Keratinocyte (primary cell): ENCODE results near the gene TSPAN18. TPM values are rescaled to one million over a fixed set of nuclear protein-coding genes. Genes with fewer than 3 reads are reported as not detected.

Experiments used
- DNase-seq: peaks from one replicate; pipeline ENCODE4 v3.0.0-alpha.2; 2011; ENCODE audit warnings: low read depth, missing footprints, low spot score
- FAIRE-seq: peaks from 2 replicates; lab custom pipeline; 2011; peaks lifted over from hg19 to GRCh38; lab: Jason Lieb, UNC
- H2AFZ ChIP-seq: 2 replicates; pipeline ENCODE4 v1.6.0; 2012; ENCODE audit warnings: low read length, control low read depth, inconsistent platforms; ENCODE audit not compliant: control insufficient read depth
- H3K27ac ChIP-seq: 2 replicates; pipeline ENCODE4 v1.5.1; 2011; ENCODE audit warnings: low read length; ENCODE audit not compliant: control insufficient read depth, insufficient read depth
- H3K27me3 ChIP-seq: 3 replicates; pipeline ENCODE4 v1.6.0; 2011; ENCODE audit warnings: low read length; ENCODE audit not compliant: control insufficient read depth, insufficient read depth; ENCODE audit errors: extremely low read depth
- H3K36me3 ChIP-seq, 2 experiments: 2 replicates in 1 of 2; 3 replicates in 1 of 2; pipeline ENCODE4 v1.5.1; 2011; ENCODE audit warnings: low read length in 2 of 2, mild to moderate bottlenecking in 1 of 2; ENCODE audit not compliant: control insufficient read depth in 2 of 2, insufficient read depth in 2 of 2; ENCODE audit errors: extremely low read depth in 1 of 2
- H3K4me1 ChIP-seq: 3 replicates; pipeline ENCODE4 v1.5.1; 2011; ENCODE audit warnings: low read length; ENCODE audit not compliant: control insufficient read depth, insufficient read depth; ENCODE audit errors: extremely low read depth
- H3K4me2 ChIP-seq: 3 replicates; pipeline ENCODE4 v1.6.0; 2011; ENCODE audit warnings: low read depth, low read length; ENCODE audit not compliant: control insufficient read depth, insufficient read depth; ENCODE audit errors: extremely low read depth
- H3K4me3 ChIP-seq, 3 experiments: fragments of 200-600 bp in 1 of 3; sonication (generic) in 1 of 3; 2 replicates in 2 of 3; 3 replicates in 1 of 3; pipeline ENCODE4 v1.5.1; 2011 to 2016; ENCODE audit warnings: low read length in 3 of 3, mild to moderate bottlenecking in 3 of 3, control low read depth in 2 of 3, inconsistent platforms in 1 of 3, low read depth in 1 of 3, mixed read lengths in 1 of 3, mixed run types in 1 of 3, moderate library complexity in 1 of 3; ENCODE audit not compliant: control insufficient read depth in 2 of 3, insufficient read depth in 2 of 3; ENCODE audit errors: extremely low read depth in 1 of 3
- H3K79me2 ChIP-seq: 2 replicates; pipeline ENCODE4 v1.6.0; 2012; ENCODE audit warnings: low read length; ENCODE audit not compliant: control insufficient read depth, insufficient read depth
- H3K9ac ChIP-seq: 3 replicates; pipeline ENCODE4 v1.6.0; 2011; ENCODE audit warnings: low read length; ENCODE audit not compliant: control insufficient read depth, insufficient read depth; ENCODE audit errors: extremely low read depth
- H3K9me1 ChIP-seq: 3 replicates; pipeline ENCODE4 v1.6.0; 2011; ENCODE audit warnings: low read length; ENCODE audit not compliant: control insufficient read depth, insufficient read depth; ENCODE audit errors: extremely low read depth
- H3K9me3 ChIP-seq: 2 replicates; pipeline ENCODE4 v1.5.1; 2012; ENCODE audit warnings: low read depth, low read length; ENCODE audit not compliant: control insufficient read depth
- H4K20me1 ChIP-seq: 3 replicates; pipeline ENCODE4 v1.6.0; 2011; ENCODE audit warnings: low read length; ENCODE audit not compliant: control insufficient read depth, insufficient read depth; ENCODE audit errors: extremely low read depth
- EZH2 ChIP-seq: IDR thresholded peaks from one replicate; pipeline ENCODE4 v1.6.1; 2012; ENCODE audit warnings: inconsistent platforms, mild to moderate bottlenecking, low read length, moderate library complexity
- dilution Hi-C: fragments of 300-500 bp; cut with MboI; formaldehyde crosslinking; loops from one replicate; pipeline ENCODE4 v1.7.0; 2020; ENCODE audit warnings: low sequenced_read_pairs; ENCODE audit not compliant: extremely low pct_ligation_motif_present
- polyA plus RNA-seq, 5 experiments: library from polyadenylated mRNA; depleted of rRNA in 3 of 5; stranded (reverse) in 3 of 5; stranded (forward) in 1 of 5; unstranded in 1 of 5; fragments of >200 nt; gene quantifications; 1 replicate in 1 of 5; 2 replicates in 3 of 5; 3 replicates in 1 of 5; pipeline versions ENCODE4 v1.2.1 to v1.2.3, GENCODE V29; 2011 to 2012; ENCODE audit warnings: missing spikeins in 2 of 5, low read depth in 1 of 5, low replicate concordance in 1 of 5
- TF ChIP-seq, protein P1 (sequence below), 3 experiments: IDR thresholded peaks in 1 of 3; conservative IDR thresholded peaks in 1 of 3; optimal IDR thresholded peaks in 1 of 3; 2 replicates in 2 of 3; 3 replicates in 1 of 3; pipeline versions ENCODE3 to v1.5.1; 2011; ENCODE audit warnings: low read length in 3 of 3, mild to moderate bottlenecking in 3 of 3, moderate library complexity in 2 of 3, control low read depth in 1 of 3, inconsistent platforms in 1 of 3; ENCODE audit not compliant: insufficient read depth in 2 of 3; ENCODE audit errors: extremely low read depth in 1 of 3

TSPAN18 gene
- polyA plus RNA-seq, 1 donor (not counting 4 experiments of a cell fraction or from before 2014, with no cell fraction given): not detected

GRCh38 chr11:44920451-44920850, 193.7 kb downstream of the TSPAN18 start:
- dilution Hi-C loops: no loop called here
- H3K27ac ChIP-seq: no peak overlapping the region
- FAIRE-seq (no peak), DNase-seq (no peak)
- no peak overlapping the region for H2AFZ ChIP-seq
- no peak overlapping the region for H3K4me2 ChIP-seq
- H3K4me1 ChIP-seq: no peaks in the 10 kb centered on the region
- H3K27me3 ChIP-seq: peaks cover 32% of the 10 kb centered on the region
- no peak overlapping the region for H3K4me3 ChIP-seq
- peaks cover under 1% of the 10 kb centered on the region for H4K20me1 ChIP-seq
- no peaks in the 10 kb centered on the region for H3K9me1 ChIP-seq
- H3K9me3 ChIP-seq: no peaks in the 10 kb centered on the region
- H3K9ac ChIP-seq: no peak overlapping the region
- TF ChIP-seq EZH2: no peak
- TF ChIP-seq, protein P1, sequence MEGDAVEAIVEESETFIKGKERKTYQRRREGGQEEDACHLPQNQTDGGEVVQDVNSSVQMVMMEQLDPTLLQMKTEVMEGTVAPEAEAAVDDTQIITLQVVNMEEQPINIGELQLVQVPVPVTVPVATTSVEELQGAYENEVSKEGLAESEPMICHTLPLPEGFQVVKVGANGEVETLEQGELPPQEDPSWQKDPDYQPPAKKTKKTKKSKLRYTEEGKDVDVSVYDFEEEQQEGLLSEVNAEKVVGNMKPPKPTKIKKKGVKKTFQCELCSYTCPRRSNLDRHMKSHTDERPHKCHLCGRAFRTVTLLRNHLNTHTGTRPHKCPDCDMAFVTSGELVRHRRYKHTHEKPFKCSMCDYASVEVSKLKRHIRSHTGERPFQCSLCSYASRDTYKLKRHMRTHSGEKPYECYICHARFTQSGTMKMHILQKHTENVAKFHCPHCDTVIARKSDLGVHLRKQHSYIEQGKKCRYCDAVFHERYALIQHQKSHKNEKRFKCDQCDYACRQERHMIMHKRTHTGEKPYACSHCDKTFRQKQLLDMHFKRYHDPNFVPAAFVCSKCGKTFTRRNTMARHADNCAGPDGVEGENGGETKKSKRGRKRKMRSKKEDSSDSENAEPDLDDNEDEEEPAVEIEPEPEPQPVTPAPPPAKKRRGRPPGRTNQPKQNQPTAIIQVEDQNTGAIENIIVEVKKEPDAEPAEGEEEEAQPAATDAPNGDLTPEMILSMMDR (optimal IDR thresholded peaks at IDR 0.05 in 1 of 3, IDR thresholded peaks at IDR 0.05 in 1 of 3, conservative IDR thresholded peaks at IDR 0.05 in 1 of 3; ENCODE audit: extremely low read depth in 1 of 3, insufficient read depth in 2 of 3, low read length in 3 of 3): no peak
- H3K79me2 ChIP-seq: no peaks in the 10 kb centered on the region
- H3K36me3 ChIP-seq: no peaks in the 10 kb centered on the region

- no peaks in the 10 kb centered on the region for H3K9me3 ChIP-seq
- no peak for FAIRE-seq
These were observed 196.4 kb downstream of the TSPAN18 start for GRCh38 chr11:44923115-44923514.

More at GRCh38 chr11:44923115-44923514, 196.4 kb downstream of the TSPAN18 start:
- no peak overlapping the region for H2AFZ ChIP-seq
- no peak overlapping the region for H3K4me2 ChIP-seq
- no peak overlapping the region for H3K9ac ChIP-seq
- no peaks in the 10 kb centered on the region for H3K9me1 ChIP-seq
- H3K27me3 ChIP-seq: peaks cover 27% of the 10 kb centered on the region
- no peaks in the 10 kb centered on the region for H3K79me2 ChIP-seq
- H4K20me1 ChIP-seq: peaks cover 9% of the 10 kb centered on the region
- DNase-seq: no peak
- no peaks in the 10 kb centered on the region for H3K4me1 ChIP-seq
- H3K4me3 ChIP-seq: no peak overlapping the region
- dilution Hi-C loops: no loop called here
- H3K36me3 ChIP-seq: no peaks in the 10 kb centered on the region
- H3K27ac ChIP-seq: no peak overlapping the region
- TF ChIP-seq, protein P1 (optimal IDR thresholded peaks at IDR 0.05 in 1 of 3, IDR thresholded peaks at IDR 0.05 in 1 of 3, conservative IDR thresholded peaks at IDR 0.05 in 1 of 3; ENCODE audit: extremely low read depth in 1 of 3, insufficient read depth in 2 of 3, low read length in 3 of 3): no peak
- no peak for TF ChIP-seq EZH2
